ENCODE data around the gene FAM53A. TPM values are rescaled to one million over a fixed set of nuclear protein-coding genes. Genes with fewer than 3 reads are reported as not detected.

Gene FAM53A
- polyA plus RNA-seq, 4 donors: 1.2 to 3.6 (median 2.5) TPM

- DNase-seq (ENCODE audit: low read depth in 4 of 4, low spot score in 2 of 4): no peak
Measured at GRCh38 chr4:1626941-1627340, 57.2 kb downstream of the FAM53A start.

DNA sequence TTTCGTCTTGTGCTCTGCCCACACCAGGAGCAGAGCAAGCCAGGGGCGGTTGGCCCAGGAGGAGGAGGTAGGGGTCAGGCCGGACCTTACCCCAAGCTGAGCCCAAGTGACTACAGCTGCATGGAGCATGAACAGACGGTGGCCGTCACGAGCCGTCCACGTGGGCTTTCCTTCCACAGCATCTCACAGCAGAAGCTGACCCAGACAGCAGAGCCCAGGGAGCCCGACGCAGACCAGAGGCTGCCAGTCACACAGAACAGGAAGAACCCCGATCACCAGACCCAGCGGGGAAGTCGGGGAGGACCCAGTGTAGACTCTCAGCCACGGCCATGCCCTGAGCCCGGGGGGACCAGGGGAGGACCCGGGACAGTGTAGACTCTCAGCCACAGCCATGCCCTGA is 58.0 kb downstream of the FAM53A start:
- DNase-seq (ENCODE audit: low read depth in 4 of 4, low spot score in 2 of 4): no peak

DNA sequence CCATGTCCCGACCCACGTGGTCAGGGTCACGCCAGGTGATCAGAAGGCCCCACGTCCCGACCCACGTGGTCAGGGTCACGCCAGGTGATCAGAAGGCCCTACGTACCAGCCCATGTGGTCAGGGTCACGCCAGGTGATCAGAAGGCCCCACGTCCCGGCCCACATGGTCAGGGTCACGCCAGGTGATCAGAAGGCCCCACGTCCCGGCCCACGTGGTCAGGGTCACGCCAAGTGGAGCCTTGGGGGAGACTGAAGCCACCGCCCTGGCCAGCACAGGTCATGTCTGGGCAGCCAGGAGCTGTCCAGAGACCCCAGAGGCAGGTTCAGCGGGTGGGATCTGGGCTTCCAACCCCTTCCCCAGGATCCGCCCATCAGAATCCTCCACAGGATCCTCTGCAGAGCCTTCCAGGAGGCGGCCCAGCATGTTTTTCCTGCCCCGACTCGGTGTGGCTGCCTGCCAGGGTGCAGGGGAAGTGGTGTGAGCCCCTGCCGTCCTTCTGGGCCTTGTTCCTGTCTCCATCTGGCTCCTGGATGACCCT is 58.4 kb downstream of the FAM53A start:
- no peak for DNase-seq (ENCODE audit: low read depth in 4 of 4, low spot score in 2 of 4)

- DNase-seq (ENCODE audit: low read depth in 4 of 4, low spot score in 2 of 4): no peak
Measured at GRCh38 chr4:1624519-1624910, 59.6 kb downstream of the FAM53A start.

DNA sequence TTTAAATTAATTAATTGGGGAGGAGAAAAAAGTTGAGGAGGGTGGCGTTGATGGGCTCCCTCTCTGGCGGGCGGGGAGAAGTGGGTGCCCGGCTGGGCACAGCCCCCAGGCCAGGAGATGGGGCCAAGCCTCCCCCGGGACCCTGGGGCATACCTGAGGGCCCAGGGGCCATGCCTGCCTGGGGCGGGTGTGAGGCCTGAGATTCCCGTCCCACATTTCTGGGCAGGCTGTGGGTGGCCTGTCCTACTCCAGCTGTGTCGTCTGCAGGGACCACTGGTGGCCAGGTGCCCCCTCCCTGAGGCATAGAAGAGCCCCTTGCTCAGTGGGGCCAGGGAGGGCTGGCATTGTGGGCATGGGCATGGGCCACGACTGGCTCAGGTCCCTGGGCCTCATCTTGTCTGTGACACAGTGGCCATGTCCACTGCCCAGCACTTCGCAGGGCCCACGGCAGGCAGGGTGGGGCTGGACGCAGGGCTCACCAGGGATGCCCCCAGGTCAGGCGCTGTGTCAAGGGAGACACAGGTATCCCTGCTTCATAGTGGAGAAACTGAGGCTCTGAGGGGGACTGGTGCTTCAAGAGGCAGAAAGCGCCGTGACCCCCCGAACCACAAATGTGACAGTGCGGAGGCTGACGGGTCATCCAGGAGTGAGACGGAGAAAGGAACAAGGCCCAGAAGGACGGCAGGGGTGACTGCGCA is 60.1 kb downstream of the FAM53A start:
- DNase-seq (ENCODE audit: low read depth in 4 of 4, low spot score in 2 of 4): no peak

- DNase-seq (ENCODE audit: low read depth in 4 of 4, low spot score in 2 of 4): no peak
Measured at GRCh38 chr4:1623400-1623799, 60.7 kb downstream of the FAM53A start.

- no peak for DNase-seq (ENCODE audit: low read depth in 4 of 4, low spot score in 2 of 4)
Measured at GRCh38 chr4:1622956-1623355, 61.2 kb downstream of the FAM53A start.

DNA sequence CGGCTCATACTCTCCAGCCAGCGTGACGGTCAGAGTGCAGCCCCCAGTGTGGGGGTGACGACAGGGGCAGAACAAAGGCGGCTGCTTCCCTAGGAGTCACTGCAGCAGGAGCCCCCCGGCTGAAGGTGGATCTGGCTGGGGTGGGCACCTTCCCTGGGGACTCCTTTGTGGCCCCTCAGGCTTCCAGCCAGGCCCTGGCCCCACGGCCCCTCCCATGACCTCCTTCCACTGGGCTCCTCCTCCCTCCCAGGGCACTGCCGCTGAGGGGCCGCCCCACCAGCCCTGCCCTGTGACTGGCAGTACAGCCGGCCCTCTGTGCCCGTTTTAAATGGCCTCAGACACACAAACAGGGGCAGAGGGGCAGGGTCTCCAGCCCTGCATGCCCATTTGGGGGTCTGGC is 61.9 kb downstream of the FAM53A start:
- DNase-seq (ENCODE audit: low read depth in 4 of 4, low spot score in 2 of 4): no peak

DNA sequence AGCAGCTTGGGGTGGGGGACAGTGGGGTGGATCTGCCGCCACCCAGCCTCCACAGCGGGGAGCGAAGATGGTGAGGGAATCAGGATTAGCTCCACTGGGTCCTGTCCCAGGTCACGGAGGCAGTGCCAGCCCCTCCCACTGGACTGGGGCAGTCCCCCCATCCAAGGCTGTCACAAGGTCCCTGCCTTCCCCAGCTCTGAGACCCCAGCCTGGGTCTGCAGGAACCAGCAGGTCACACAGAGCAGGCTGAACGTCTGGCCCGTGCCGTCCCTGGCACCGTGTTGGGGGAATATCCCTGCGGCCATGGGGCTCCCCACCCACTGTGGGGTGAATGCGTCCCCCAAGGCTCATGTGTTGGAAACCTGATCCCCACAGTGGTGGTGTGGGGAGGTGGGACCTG is 62.6 kb downstream of the FAM53A start:
- DNase-seq (ENCODE audit: low read depth in 4 of 4, low spot score in 2 of 4): no peak

DNA sequence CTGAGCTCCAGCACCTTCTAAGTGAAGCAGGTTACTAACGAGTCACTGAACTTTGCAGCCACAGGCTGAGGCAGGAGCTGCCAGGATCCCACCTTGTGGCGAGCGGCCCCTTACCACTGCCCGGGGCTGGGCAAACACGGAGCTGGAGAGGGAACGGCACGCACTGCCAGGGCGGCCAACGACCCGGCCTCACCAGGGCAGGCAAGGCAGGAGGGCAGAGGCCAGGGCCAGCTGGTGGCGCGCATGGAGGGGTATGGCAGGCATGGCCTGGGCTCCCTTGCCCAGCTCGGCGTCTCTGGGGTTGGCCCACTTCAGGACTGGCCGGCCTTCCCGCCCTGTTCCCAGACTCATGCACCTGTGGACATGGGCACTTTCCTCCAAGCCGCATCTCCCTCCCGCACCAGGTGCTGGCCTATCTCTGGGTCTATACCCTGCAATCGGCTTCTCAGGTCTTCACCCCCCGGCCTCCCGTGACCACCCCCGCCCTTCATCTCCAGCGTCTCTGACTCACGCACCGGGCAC is 64.9 kb downstream of the FAM53A start:
- no peak for DNase-seq (ENCODE audit: low read depth in 4 of 4, low spot score in 2 of 4)

- no peak for DNase-seq (ENCODE audit: low read depth in 4 of 4, low spot score in 2 of 4)
Measured at GRCh38 chr4:1618438-1618837, 65.7 kb downstream of the FAM53A start.

DNA sequence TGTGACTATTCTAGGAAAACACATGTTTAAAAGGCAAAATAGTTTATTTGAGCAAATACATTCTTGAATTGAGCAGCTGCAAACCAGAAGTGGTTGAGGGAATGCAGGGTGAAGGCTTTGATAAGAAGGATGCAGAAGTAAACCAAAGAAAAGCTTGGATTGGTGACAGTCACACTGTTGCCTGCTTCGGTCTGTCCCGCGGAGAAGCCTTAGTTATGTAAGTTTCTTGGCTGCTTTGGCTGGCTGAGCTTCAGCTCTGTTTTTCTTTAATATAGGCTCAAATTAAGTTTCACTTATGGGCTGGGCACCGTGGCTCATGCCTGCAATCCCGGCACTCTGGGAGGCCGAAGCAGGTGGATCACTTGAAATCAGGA is 67.6 kb downstream of the FAM53A start:
- DNase-seq (ENCODE audit: low read depth in 4 of 4, low spot score in 2 of 4): no peak

DNA sequence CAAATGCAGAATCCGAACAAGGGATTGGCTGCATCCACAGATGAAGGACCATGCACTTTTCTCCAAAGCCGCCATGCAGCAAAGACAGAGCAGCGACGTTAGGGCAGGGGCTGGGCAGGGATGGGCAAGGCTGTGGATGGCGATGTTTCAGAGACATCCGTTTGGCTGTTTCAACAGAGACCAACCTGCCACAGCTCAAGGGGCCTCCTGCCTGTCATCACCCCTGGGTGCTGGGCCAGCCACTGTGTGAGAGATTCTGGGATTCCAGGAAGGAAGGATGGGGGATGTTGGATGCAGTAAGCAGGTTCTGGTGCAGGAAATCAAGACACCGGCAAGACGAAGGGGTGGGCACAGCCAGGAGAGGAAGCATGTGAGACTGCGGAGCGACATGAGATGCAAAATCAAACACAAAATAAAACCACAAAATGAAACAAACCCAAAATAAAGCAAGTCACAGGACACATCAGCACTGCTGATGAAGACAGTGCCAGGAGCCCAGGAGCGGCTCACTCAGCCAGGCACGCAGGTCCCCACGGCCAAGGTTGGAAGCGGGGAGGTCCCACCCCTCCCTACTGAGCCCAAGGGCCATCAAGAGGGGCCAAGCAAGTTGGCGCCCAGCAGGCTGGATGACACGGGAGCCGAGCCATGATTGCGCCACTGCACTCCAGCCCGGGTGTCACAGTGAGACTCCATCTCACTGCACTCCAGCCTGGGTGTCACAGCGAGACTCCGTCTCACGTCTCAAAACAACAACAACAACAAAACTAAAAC is 68.1 kb downstream of the FAM53A start:
- no peak for DNase-seq (ENCODE audit: low read depth in 4 of 4, low spot score in 2 of 4)

DNA sequence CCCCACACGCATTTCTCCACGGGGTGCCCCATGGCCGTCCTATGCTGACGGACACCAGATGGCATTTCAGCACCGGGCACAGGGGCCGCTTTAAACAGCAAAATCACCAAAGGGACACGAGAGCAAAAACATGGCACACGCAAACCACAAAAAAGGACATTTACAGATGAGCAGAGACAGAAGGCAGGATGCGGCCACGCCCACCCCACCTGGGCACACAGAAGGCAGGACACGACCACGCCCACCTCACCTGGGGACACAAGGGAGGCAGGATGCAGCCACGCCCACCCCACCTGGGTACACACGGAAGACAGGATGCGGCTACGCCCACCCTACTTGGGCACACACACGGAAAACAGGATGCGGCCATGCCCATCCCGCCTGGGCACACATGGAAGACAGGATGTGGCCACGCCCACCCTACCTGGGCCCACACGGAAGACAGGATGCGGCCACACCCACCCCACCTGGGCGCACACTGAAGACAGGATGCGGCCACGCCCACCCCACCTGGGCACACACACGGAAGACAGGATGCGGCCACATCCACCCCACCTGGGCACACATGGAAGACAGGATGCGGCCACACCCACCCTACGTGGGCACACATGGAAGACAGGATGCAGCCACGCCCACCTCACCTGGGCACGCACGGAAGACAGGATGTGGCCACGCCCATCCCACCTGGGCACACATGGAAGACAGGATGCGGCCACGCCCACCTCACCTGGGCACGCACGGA is 69.1 kb downstream of the FAM53A start:
- DNase-seq (ENCODE audit: low read depth in 4 of 4, low spot score in 2 of 4): no peak

DNA sequence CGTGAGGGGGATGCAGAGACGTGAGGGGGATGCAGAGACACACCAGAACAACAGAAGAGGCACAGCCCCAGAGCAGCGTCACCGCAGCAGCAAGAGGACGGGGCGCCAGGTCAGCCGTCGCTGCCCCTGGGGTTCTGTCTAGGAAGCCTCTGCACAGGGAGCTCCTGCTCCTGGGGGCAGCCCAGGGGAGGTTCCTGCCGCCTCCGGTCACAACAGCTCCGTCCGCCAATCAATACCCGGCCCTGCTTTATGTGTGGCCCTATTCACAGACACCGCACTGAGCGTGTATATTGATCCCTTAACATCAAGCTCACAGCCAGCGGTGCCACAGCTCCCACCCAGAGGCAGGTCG is 69.6 kb downstream of the FAM53A start:
- no peak for DNase-seq (ENCODE audit: low read depth in 4 of 4, low spot score in 2 of 4)

- DNase-seq (ENCODE audit: low read depth in 4 of 4, low spot score in 2 of 4): no peak
Measured at GRCh38 chr4:1614049-1614448, 70.1 kb downstream of the FAM53A start.

- no peak for DNase-seq (ENCODE audit: low read depth in 4 of 4, low spot score in 2 of 4)
Measured at GRCh38 chr4:1613099-1613495, 71.0 kb downstream of the FAM53A start.

DNA sequence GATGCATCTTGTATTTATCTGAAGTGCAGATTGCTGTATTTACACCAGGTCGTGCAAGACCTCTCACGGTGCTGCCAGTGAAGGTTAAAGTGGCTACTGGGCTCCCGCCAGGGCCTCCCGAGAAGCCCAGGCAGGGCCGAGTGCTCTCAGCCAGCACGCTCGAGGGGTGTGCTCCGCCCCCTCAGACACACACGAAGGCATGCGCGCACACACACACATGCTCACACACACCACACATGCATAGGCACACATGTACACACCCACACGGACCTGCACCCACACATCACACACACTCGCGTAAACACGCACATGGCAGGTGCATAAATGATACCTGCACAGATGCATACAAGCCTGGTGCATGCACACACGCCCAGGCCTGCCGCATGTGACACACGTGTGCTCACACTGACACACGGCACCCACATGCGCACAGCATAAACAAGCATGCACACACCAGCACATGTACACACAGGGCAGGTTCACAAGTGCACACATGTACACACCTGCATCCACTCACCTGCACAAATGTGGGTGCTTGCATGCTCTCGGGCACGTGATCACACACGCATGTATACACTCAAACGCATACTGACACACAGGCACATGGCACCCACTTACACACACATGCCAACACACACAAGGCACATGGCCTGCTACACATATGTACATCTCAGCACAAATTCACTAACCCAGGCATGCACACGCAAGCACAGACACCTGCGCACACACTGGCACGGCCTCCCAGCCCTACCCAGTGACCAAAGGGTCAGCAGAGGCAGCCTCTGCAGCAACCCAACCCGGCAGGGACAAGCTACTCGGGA is 71.6 kb downstream of the FAM53A start:
- no peak for DNase-seq (ENCODE audit: low read depth in 4 of 4, low spot score in 2 of 4)

DNA sequence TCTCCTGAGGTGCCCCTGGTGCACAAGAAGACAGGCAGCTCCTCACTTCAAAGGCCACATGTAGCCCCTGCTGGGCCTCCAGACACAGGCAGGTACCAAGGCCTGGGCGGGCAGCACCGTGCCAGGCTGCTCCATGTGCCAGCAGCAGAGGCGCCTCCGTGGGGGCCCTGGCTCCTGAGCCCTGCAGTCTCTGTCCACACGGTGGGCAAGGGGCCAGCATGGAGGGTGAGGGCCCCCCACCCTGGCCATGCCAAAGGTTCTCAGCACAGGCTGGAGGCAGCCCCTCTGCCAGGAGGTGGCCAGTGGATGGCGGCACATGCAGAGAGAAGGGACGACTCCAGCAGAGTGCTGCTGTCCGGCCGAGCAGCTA is 72.6 kb downstream of the FAM53A start:
- DNase-seq (ENCODE audit: low read depth in 4 of 4, low spot score in 2 of 4): no peak

DNA sequence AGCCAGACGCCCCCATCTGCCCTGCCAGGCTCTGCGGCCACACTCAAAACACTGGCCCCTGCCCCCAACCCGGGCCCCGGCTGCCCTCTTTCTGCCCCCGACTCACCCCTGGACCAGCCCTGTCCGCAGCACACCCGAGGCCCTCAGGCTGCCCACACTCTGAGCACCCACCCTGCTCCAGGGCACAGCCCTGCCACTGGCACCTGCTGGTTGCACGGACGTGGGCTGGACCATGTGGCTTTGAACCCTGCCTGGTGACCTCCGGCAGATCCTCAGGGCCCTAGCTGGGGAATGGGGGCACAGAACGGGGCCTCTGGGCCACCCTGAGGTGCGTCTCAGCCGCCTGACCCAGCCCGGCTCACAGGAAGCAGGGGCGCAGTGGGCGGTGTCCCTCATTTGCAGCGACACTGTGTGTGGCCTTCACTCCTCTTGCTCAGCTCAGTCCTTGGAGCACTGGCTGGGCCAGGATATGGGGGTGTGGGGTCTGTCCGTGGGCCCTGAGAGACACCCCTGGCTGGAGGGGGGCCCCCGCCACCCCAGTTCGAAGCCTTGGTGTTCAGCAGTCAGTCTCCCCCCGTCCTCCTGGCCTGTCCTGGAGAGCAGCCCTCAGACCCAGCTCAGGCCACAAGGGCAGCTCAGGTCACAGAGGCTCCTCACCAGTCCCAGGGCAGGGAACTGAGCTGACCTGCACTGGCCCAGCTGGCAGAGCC is 73.2 kb downstream of the FAM53A start:
- DNase-seq (ENCODE audit: low read depth in 4 of 4, low spot score in 2 of 4): no peak

Measured in left renal cortex interstitium (tissue), 4 donors.